ENCODE data around the gene EXOSC7.

The EXOSC7 gene

GRCh38 chr3:45011756-45012508, 35.9 kb downstream of the EXOSC7 start:
- no peak overlapping the region for H3K4me3 ChIP-seq (ENCODE audit: low read length)
- H3K4me1 ChIP-seq (ENCODE audit: control insufficient read depth, low read depth, low read length), result no peaks in the 10 kb centered on the region
- H3K9ac ChIP-seq (ENCODE audit: low read length), result no peak overlapping the region
- H3K36me3 ChIP-seq (ENCODE audit: control insufficient read depth, low read depth, low read length), result peaks cover 41% of the 10 kb centered on the region
- no peak overlapping the region for H3K27ac ChIP-seq (ENCODE audit: low read length)
- H3K9me3 ChIP-seq (ENCODE audit: control insufficient read depth, low read depth, low read length), result no peaks in the 10 kb centered on the region
- no peaks in the 10 kb centered on the region for H3K27me3 ChIP-seq (ENCODE audit: control insufficient read depth, insufficient read depth, low read length)

DNA sequence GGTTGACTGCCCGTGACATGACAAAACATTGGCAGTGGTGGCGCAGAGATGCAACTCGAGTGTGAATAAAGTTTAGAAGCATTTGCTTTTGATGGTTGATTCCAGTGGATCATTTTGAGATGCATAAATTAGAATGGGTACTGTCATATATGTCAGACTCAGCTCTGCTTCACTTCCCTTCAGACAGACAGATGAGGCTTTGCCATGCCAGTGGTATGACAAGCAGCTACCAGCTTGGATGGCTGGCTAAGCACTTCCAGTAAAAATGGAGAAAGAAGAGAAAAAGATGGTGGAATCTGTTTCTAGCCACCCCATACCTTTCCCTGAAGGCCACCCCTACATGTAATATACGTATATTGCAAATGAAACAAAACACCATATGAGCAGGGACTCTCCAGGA, 36.5 kb downstream of the EXOSC7 start:
- Histone ChIP-seq H3K9me3 (ENCODE audit: control insufficient read depth, low read depth, low read length) (no peaks in the 10 kb centered on the region), H3K36me3 (ENCODE audit: control insufficient read depth, low read depth, low read length) (peaks cover 35% of the 10 kb centered on the region), H3K27me3 (ENCODE audit: control insufficient read depth, insufficient read depth, low read length) (no peaks in the 10 kb centered on the region), H3K9ac (ENCODE audit: low read length) (no peak overlapping the region), H3K27ac (ENCODE audit: low read length) (no peak overlapping the region), H3K4me3 (ENCODE audit: low read length) (no peak overlapping the region), H3K4me1 (ENCODE audit: control insufficient read depth, low read depth, low read length) (no peaks in the 10 kb centered on the region)

- Histone ChIP-seq H3K27me3 (ENCODE audit: control insufficient read depth, insufficient read depth, low read length) (no peaks in the 10 kb centered on the region), H3K4me1 (ENCODE audit: control insufficient read depth, low read depth, low read length) (no peaks in the 10 kb centered on the region), H3K4me3 (ENCODE audit: low read length) (no peak overlapping the region), H3K36me3 (ENCODE audit: control insufficient read depth, low read depth, low read length) (peaks cover 14% of the 10 kb centered on the region), H3K9ac (ENCODE audit: low read length) (no peak overlapping the region), H3K27ac (ENCODE audit: low read length) (no peak overlapping the region), H3K9me3 (ENCODE audit: control insufficient read depth, low read depth, low read length) (no peaks in the 10 kb centered on the region)
Observed at GRCh38 chr3:45016916-45017315, 40.9 kb downstream of the EXOSC7 start.

- H3K27me3 ChIP-seq (ENCODE audit: control insufficient read depth, insufficient read depth, low read length), result no peaks in the 10 kb centered on the region
- no peaks in the 10 kb centered on the region for H3K4me1 ChIP-seq (ENCODE audit: control insufficient read depth, low read depth, low read length)
- no peaks in the 10 kb centered on the region for H3K9me3 ChIP-seq (ENCODE audit: control insufficient read depth, low read depth, low read length)
- peaks cover 4% of the 10 kb centered on the region for H3K36me3 ChIP-seq (ENCODE audit: control insufficient read depth, low read depth, low read length)
- no peak overlapping the region for H3K27ac ChIP-seq (ENCODE audit: low read length)
- H3K4me3 ChIP-seq (ENCODE audit: low read length), result no peak overlapping the region
- no peak overlapping the region for H3K9ac ChIP-seq (ENCODE audit: low read length)
Observed at GRCh38 chr3:45017821-45018220, 41.8 kb downstream of the EXOSC7 start.

GRCh38 chr3:45020534-45020933, 44.5 kb downstream of the EXOSC7 start:
- Histone ChIP-seq H3K36me3 (ENCODE audit: control insufficient read depth, low read depth, low read length) (no peaks in the 10 kb centered on the region), H3K27me3 (ENCODE audit: control insufficient read depth, insufficient read depth, low read length) (no peaks in the 10 kb centered on the region), H3K27ac (ENCODE audit: low read length) (no peak overlapping the region), H3K9me3 (ENCODE audit: control insufficient read depth, low read depth, low read length) (no peaks in the 10 kb centered on the region), H3K4me1 (ENCODE audit: control insufficient read depth, low read depth, low read length) (no peaks in the 10 kb centered on the region), H3K9ac (ENCODE audit: low read length) (no peak overlapping the region), H3K4me3 (ENCODE audit: low read length) (no peak overlapping the region)

DNA sequence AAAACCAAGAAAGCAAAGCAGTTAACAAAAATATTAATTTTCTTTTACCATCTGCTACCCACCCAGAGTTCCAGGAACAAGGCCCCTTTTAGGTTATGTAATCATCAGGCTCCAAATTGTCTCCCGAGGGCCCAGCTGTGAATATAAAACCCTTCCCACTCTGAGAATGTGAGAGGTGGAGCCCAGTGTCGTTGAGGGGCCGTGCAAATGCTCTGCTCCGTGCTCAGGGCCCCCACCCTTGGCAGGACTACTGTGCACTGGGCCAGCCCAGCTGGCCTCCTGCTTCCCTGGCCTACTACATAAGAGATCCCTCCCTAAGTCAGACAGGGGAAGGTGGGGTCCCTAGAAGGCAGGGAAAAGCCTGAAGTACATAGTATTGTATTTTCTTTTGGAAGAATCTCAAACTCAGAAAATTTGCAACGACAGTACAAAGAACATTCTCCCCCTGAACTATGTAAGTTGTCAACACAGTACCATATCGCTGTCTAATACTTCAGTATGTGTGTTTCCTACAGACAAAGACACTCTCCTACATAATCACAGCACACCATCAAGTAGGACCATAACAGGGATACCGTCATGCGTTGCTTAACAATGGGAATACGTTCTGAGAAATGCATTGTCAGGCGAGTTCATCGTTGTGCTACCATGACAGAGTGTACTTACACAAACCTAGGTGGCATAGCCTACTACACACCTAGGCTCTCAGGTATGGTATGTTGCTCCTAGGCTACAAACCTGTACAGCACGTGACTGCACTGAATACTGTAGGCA, 45.7 kb downstream of the EXOSC7 start:
- Histone ChIP-seq H3K27me3 (ENCODE audit: control insufficient read depth, insufficient read depth, low read length) (no peaks in the 10 kb centered on the region), H3K4me1 (ENCODE audit: control insufficient read depth, low read depth, low read length) (no peaks in the 10 kb centered on the region), H3K36me3 (ENCODE audit: control insufficient read depth, low read depth, low read length) (no peaks in the 10 kb centered on the region), H3K27ac (ENCODE audit: low read length) (no peak overlapping the region), H3K9ac (ENCODE audit: low read length) (no peak overlapping the region), H3K4me3 (ENCODE audit: low read length) (no peak overlapping the region), H3K9me3 (ENCODE audit: control insufficient read depth, low read depth, low read length) (no peaks in the 10 kb centered on the region)

- Histone ChIP-seq H3K4me3 (ENCODE audit: low read length) (no peak overlapping the region), H3K9me3 (ENCODE audit: control insufficient read depth, low read depth, low read length) (no peaks in the 10 kb centered on the region), H3K27ac (ENCODE audit: low read length) (no peak overlapping the region), H3K27me3 (ENCODE audit: control insufficient read depth, insufficient read depth, low read length) (no peaks in the 10 kb centered on the region), H3K9ac (ENCODE audit: low read length) (no peak overlapping the region), H3K36me3 (ENCODE audit: control insufficient read depth, low read depth, low read length) (no peaks in the 10 kb centered on the region), H3K4me1 (ENCODE audit: control insufficient read depth, low read depth, low read length) (no peaks in the 10 kb centered on the region)
Observed at GRCh38 chr3:45023675-45024074, 47.6 kb downstream of the EXOSC7 start.

- Histone ChIP-seq H3K4me1 (ENCODE audit: control insufficient read depth, low read depth, low read length) (no peaks in the 10 kb centered on the region), H3K4me3 (ENCODE audit: low read length) (no peak overlapping the region), H3K27ac (ENCODE audit: low read length) (no peak overlapping the region), H3K36me3 (ENCODE audit: control insufficient read depth, low read depth, low read length) (no peaks in the 10 kb centered on the region), H3K9ac (ENCODE audit: low read length) (no peak overlapping the region), H3K27me3 (ENCODE audit: control insufficient read depth, insufficient read depth, low read length) (no peaks in the 10 kb centered on the region), H3K9me3 (ENCODE audit: control insufficient read depth, low read depth, low read length) (no peaks in the 10 kb centered on the region)
Observed at GRCh38 chr3:45024542-45025255, 48.7 kb downstream of the EXOSC7 start.

DNA sequence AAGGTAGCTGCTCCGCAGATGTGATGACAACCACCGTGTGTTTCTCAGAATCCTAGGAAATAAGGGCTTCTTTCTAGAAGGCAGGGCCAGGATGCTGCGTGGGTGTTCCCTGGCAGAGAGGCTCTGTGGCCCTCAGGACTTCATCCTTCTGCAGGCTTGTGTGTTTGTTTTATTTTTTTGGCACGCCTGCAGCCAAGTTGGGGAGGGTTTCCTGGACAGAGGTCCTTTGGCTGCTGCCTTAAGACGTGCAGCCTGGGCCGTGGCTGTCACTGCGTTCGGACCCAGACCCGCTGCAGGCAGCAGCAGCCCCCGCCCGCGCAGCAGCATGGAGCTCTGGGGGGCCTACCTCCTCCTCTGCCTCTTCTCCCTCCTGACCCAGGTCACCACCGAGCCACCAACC, 50.0 kb downstream of the EXOSC7 start, which contains the start of gene CLEC3B:
CLEC3B (plus strand) TSS at position 266 of the 400 bp plus-strand sequence; CDS start at position 326, 60 bp downstream.
- H3K9ac ChIP-seq (ENCODE audit: low read length), result no peak within 1 kb of the TSS
- H3K27me3 ChIP-seq (ENCODE audit: control insufficient read depth, insufficient read depth, low read length), result no peaks in the 10 kb centered on the region
- H3K27ac ChIP-seq (ENCODE audit: low read length), result no peak within 1 kb of the TSS
- H3K9me3 ChIP-seq (ENCODE audit: control insufficient read depth, low read depth, low read length), result no peaks in the 10 kb centered on the region
- H3K36me3 ChIP-seq (ENCODE audit: control insufficient read depth, low read depth, low read length), result no peaks in the 10 kb centered on the region
- no peak within 1 kb of the TSS for H3K4me3 ChIP-seq (ENCODE audit: low read length)
- no peaks in the 10 kb centered on the region for H3K4me1 ChIP-seq (ENCODE audit: control insufficient read depth, low read depth, low read length)

DNA sequence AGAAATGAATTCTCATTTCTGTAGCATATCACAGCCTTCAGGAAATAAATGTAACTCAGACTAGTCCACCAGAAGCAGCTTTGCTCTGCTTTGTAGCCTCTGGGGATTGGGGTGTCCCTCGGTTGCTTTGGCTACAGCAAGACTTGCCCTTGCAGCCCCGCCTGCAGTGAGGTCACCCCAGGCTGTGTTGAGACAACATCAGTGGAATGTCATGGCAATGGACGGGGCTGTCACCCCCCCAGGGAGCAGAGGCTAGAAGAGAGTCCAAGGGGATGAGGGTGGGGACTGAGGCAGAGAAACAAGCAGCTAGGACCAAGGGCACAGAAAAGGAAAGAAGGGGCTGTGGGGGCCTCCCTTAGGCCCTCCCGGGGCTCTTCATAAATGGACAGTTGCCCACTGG, 50.9 kb downstream of the EXOSC7 start:
- no peak overlapping the region for H3K27ac ChIP-seq (ENCODE audit: low read length)
- no peak overlapping the region for H3K9ac ChIP-seq (ENCODE audit: low read length)
- H3K4me1 ChIP-seq (ENCODE audit: control insufficient read depth, low read depth, low read length), result no peaks in the 10 kb centered on the region
- no peaks in the 10 kb centered on the region for H3K9me3 ChIP-seq (ENCODE audit: control insufficient read depth, low read depth, low read length)
- no peaks in the 10 kb centered on the region for H3K27me3 ChIP-seq (ENCODE audit: control insufficient read depth, insufficient read depth, low read length)
- H3K36me3 ChIP-seq (ENCODE audit: control insufficient read depth, low read depth, low read length), result no peaks in the 10 kb centered on the region
- no peak overlapping the region for H3K4me3 ChIP-seq (ENCODE audit: low read length)

- Histone ChIP-seq H3K36me3 (ENCODE audit: control insufficient read depth, low read depth, low read length) (no peaks in the 10 kb centered on the region), H3K27ac (ENCODE audit: low read length) (no peak overlapping the region), H3K9ac (ENCODE audit: low read length) (no peak overlapping the region), H3K27me3 (ENCODE audit: control insufficient read depth, insufficient read depth, low read length) (no peaks in the 10 kb centered on the region), H3K4me1 (ENCODE audit: control insufficient read depth, low read depth, low read length) (no peaks in the 10 kb centered on the region), H3K9me3 (ENCODE audit: control insufficient read depth, low read depth, low read length) (no peaks in the 10 kb centered on the region), H3K4me3 (ENCODE audit: low read length) (no peak overlapping the region)
Observed at GRCh38 chr3:45027441-45027840, 51.4 kb downstream of the EXOSC7 start.

All from iPS-18a (cell line).